HepG2 (cell line): ENCODE results near the gene NFKBIA. TPM values are rescaled to one million over a fixed set of nuclear protein-coding genes. Genes with fewer than 3 reads are reported as not detected.
A peak's percentile ranks its signal among the peaks of the same experiment; 100 is the strongest.

ENCODE experiments used
- ATAC-seq: fragments of 200-7000 bp; cut with Tn5 transposase; 3 replicates; pipeline ENCODE4 v1.9.1; 2020; ENCODE audit warnings: mild to moderate bottlenecking, moderate library complexity
- BruUV-seq: library from RNA; stranded (reverse); fragments of 400-500 nt; replicated peaks from 2 replicates; lab custom pipeline; 2021; lab: Mats Ljungman, UMichigan
- CTCF ChIA-PET: fragments of 300-600 bp; formaldehyde crosslinking; extraction: SDS; loops from one replicate; lab custom pipeline; 2021; ENCODE audit warnings: low total read pairs, inconsistent platforms, low intra/inter-chr PET ratio; lab: Yijun Ruan, JAX
- POLR2A ChIA-PET: fragments of 350-600 bp; sonication (Branson Sonifier 250); formaldehyde crosslinking; loops from one replicate; lab custom pipeline; 2020; ENCODE audit warnings: antibody characterized with exemption, inconsistent platforms; lab: Yijun Ruan, JAX
- DNase-seq: peaks from one replicate; pipeline ENCODE4 v3.0.0-alpha.2; 2015; ENCODE audit warnings: low spot score
- FAIRE-seq: peaks from 3 replicates; lab custom pipeline; 2011; peaks lifted over from hg19 to GRCh38; lab: Jason Lieb, UNC
- H2AFZ ChIP-seq: one replicate; pipeline ENCODE4 v1.6.1; 2011; ENCODE audit warnings: low read length, inconsistent platforms
- H3K27ac ChIP-seq: fragments of 300-600 bp; 3 replicates; pipeline ENCODE4 v1.8.0; 2011; ENCODE audit warnings: mixed run types, mild to moderate bottlenecking, mixed read lengths, low read length, inconsistent platforms; ENCODE audit not compliant: insufficient read depth; ENCODE audit errors: extremely low read length
- H3K27me3 ChIP-seq, 2 experiments: fragments of 200-600 bp in 1 of 2; 2 replicates in 1 of 2; 3 replicates in 1 of 2; pipeline versions ENCODE4 v1.6.0 to v1.8.0; 2011; ENCODE audit warnings: low read length in 2 of 2, mild to moderate bottlenecking in 2 of 2, moderate library complexity in 2 of 2, inconsistent platforms in 1 of 2; ENCODE audit not compliant: insufficient read depth in 2 of 2, control insufficient read depth in 1 of 2
- H3K36me3 ChIP-seq, 2 experiments: fragments of 200-600 bp in 1 of 2; replicated peaks in 1 of 2; 2 replicates in 1 of 2; 3 replicates in 1 of 2; pipeline versions ENCODE4 v1.5.1 to v1.8.0; 2011; ENCODE audit warnings: low read length in 2 of 2, inconsistent platforms in 1 of 2; ENCODE audit not compliant: insufficient read depth in 2 of 2, control insufficient read depth in 1 of 2
- H3K4me1 ChIP-seq: 2 replicates; pipeline ENCODE4 v1.5.1; 2012; ENCODE audit warnings: low read length, inconsistent platforms; ENCODE audit not compliant: insufficient read depth
- H3K4me2 ChIP-seq: 2 replicates; pipeline ENCODE4 v1.6.0; 2011; ENCODE audit warnings: low read depth, low read length, inconsistent platforms
- H3K4me3 ChIP-seq, 3 experiments: fragments of 200-600 bp in 1 of 3; sonication (generic), shearing (Covaris generic) in 1 of 3; replicated peaks in 1 of 3; 2 replicates each; pipeline ENCODE4 v1.5.1; 2011 to 2016; ENCODE audit warnings: low read length in 3 of 3, inconsistent platforms in 2 of 3, low read depth in 2 of 3, mild to moderate bottlenecking in 2 of 3, control low read depth in 1 of 3, mixed read lengths in 1 of 3; ENCODE audit not compliant: insufficient read depth in 1 of 3
- H3K79me2 ChIP-seq: one replicate; pipeline ENCODE4 v1.6.1; 2011; ENCODE audit warnings: low read length, inconsistent platforms; ENCODE audit not compliant: insufficient read depth
- H3K9ac ChIP-seq: 2 replicates; pipeline ENCODE4 v1.6.0; 2011; ENCODE audit warnings: mild to moderate bottlenecking, low read depth, low read length, inconsistent platforms; ENCODE audit not compliant: insufficient read depth
- H3K9me3 ChIP-seq: 2 replicates; pipeline ENCODE4 v1.5.1; 2012; ENCODE audit warnings: mild to moderate bottlenecking, low read length
- H4K20me1 ChIP-seq: 2 replicates; pipeline ENCODE4 v1.6.0; 2011; ENCODE audit warnings: inconsistent platforms, mild to moderate bottlenecking, low read length, moderate library complexity; ENCODE audit not compliant: insufficient read depth
- JDP2 ChIP-seq: sonication (generic); formaldehyde crosslinking; IDR thresholded peaks from 2 replicates; pipeline ENCODE4 v1.8.1; 2022; ENCODE audit warnings: missing genetic modification reagents, borderline replicate concordance
- SRSF4 ChIP-seq: fragments of 200-400 bp; formaldehyde crosslinking; IDR thresholded peaks from one replicate; pipeline ENCODE4 v1.6.1; 2018; ENCODE audit warnings: mild to moderate bottlenecking, low read depth, low read length, moderate library complexity; ENCODE audit not compliant: poor library complexity, severe bottlenecking
- ZNF337 ChIP-seq: sonication (generic); formaldehyde crosslinking; IDR thresholded peaks from 2 replicates; pipeline ENCODE4 v1.5.1; 2020; ENCODE audit warnings: missing genetic modification reagents, low read depth, mild to moderate bottlenecking, borderline replicate concordance
- ZNF737 ChIP-seq: sonication (generic); formaldehyde crosslinking; IDR thresholded peaks from 2 replicates; pipeline ENCODE4 v1.5.0; 2020; ENCODE audit warnings: missing genetic modification reagents, mild to moderate bottlenecking, borderline replicate concordance
- WGBS: methylation state at CpG from one replicate; pipeline ENCODE4 v1.1.6; 2017; ENCODE audit warnings: low lambda C conversion rate; 5-methylcytosine and 5-hydroxymethylcytosine counted together
- in situ Hi-C: cut with HindIII; loops from 2 replicates; pipeline ENCODE4 v1.10.0; 2017; ENCODE audit warnings: low pct_unique_long_range_greater_than_20kb; ENCODE audit not compliant: extremely low pct_ligation_motif_present
- intact Hi-C: fragments of 100-400 bp; cut with micrococcal nuclease; formaldehyde crosslinking; loops from one replicate; pipeline ENCODE4 v1.10.0; 2022; ENCODE audit not compliant: unreplicated experiment
- polyA plus RNA-seq, 8 experiments: library from polyadenylated mRNA; depleted of rRNA in 3 of 8; stranded (reverse) in 7 of 8; unstranded in 1 of 8; fragments of >200 nt; fragmentation: Illumina TruSeq in 4 of 8; extraction: Trizol in 4 of 8; gene quantifications; 2 replicates each; pipeline versions ENCODE4 v1.2.1 to v1.2.3, GENCODE V29; 2011 to 2016; ENCODE audit warnings: low read depth in 4 of 8, missing spikeins in 1 of 8, mixed read lengths in 1 of 8; ENCODE audit not compliant: insufficient read depth in 1 of 8
- total RNA-seq, 5 experiments: library from RNA; depleted of rRNA; stranded (reverse); fragments of >200 nt; fragmentation: Illumina TruSeq; extraction: Trizol; gene quantifications; 2 replicates each; pipeline ENCODE4 v1.2.3, GENCODE V29; 2016; ENCODE audit warnings: low read depth in 1 of 5
- TF ChIP-seq, protein P1 (sequence below): sonication (generic); formaldehyde crosslinking; IDR thresholded peaks from 2 replicates; pipeline ENCODE4 v1.4.0; 2020; ENCODE audit warnings: mild to moderate bottlenecking, missing genetic modification reagents
- TF ChIP-seq, protein P2 (sequence below): sonication (generic); formaldehyde crosslinking; IDR thresholded peaks from 2 replicates; pipeline ENCODE4 v1.5.1; 2020; ENCODE audit warnings: missing genetic modification reagents, mild to moderate bottlenecking, borderline replicate concordance
- TF ChIP-seq, protein P3 (sequence below): sonication (generic); formaldehyde crosslinking; IDR thresholded peaks from 2 replicates; pipeline ENCODE4 v1.5.0; 2020; ENCODE audit warnings: mild to moderate bottlenecking, missing genetic modification reagents, borderline replicate concordance

The NFKBIA gene
- total and polyA plus RNA-seq, 2 of the 13 experiments (the other 11 are each of a cell fraction or from before 2014, with no cell fraction given): 197 to 319 TPM

DNA sequence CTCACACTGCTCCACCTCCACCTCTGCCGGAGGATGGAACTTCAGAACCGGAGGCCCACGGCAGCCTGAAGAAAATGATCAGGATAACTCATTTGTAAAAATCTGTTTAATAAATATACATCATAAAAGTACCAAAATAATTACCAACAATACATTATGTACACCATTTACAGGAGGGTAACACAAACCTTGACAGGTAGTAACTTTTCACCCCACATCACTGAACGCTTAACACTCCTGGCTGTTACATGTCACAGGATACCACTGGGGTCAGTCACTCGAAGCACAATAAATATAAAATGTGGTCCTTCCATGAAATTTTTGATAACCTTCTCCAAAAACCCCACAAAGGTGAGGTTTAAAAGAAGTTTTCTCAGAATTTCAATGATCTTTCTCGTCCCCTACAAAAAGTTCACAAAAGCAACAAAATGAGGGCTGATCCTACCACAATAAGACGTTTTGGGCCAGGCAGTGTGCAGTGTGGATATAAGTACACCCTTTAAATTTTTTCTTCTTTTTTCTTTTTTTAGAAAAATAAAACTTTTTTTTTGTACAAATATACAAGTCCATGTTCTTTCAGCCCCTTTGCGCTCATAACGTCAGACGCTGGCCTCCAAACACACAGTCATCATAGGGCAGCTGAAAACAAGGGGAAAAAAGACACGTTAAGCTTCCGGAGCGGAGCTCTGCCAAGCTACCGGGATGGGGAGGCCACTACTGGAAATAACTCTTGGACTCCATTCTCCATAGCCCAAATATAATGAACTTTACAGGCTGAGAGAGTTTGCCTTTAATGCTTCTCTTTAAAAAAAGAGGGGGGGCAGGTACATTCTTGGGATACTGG, 2.9 kb downstream of the NFKBIA start (continued):
- 0 out of 2 replicates have a peak, but pooled peaks have one; percentile 44 for TF ChIP-seq ZNF337 (CRISPR knock-in tag)

DNA sequence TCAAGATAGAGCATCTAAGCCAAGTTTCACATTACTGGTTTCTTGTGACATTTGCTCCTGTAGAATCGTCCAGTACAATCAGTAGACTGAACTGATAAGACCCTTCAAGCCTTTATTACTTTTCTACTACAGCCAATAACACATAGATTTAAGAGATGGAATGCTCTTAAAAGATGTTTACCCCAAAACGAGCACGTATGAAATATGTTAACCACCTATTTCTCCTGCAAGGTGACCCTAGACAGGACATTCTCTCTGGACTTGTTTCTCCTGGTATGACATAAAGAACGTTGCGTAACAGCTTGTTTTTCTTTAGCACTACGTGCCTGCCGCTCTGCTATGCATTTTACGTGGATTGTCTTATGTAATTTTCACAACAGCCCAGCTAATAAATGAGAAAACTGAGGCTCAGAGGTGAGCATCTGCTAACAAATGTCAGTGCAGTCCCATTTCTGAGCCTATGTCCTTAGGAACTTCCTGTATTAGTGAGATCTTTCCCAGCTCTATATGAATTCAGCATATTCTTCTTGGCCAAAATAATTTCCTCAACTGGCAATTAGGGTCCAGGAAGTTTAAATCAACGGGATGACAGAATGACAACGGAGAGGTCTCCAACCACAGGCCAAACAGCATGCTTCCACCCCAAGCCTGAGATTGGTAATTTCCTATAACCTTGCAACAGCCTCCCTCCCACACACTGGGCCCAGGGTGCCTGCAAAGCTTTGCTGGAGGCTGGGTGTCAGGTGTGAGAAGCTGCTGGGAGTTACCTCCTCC, 3.7 kb downstream of the NFKBIA start:
- Histone ChIP-seq H3K27ac (peak overlapping the region; percentile 8), H3K9ac (peak overlapping the region; percentile 82; the same call in 1 of the 2 replicates), H3K79me2 (peaks cover 25% of the 10 kb centered on the region), H3K9me3 (no peaks in the 10 kb centered on the region), H2AFZ (no peak overlapping the region), H3K27me3 (no peaks in the 10 kb centered on the region; a peak in 2 of 5 replicates), H3K4me2 (peak overlapping the region; percentile 99), H4K20me1 (peaks cover 27% of the 10 kb centered on the region), H3K4me3 (peak overlapping the region in 2 of 3 experiments; percentile 8 to 69; a peak in 3 of 6 replicates), H3K36me3 (peaks cover 20 to 31% of the 10 kb centered on the region in 2 experiments), H3K4me1 (peaks cover 77% of the 10 kb centered on the region)
- ATAC-seq (no peak), DNase-seq (peak; percentile 73), FAIRE-seq (no peak)
- in situ Hi-C loops (no loop called here), intact Hi-C loops (loop anchor here (5.0 kb wide), 1 partner anchor 34 kb away; no protein-coding TSS in a partner anchor)
- CTCF ChIA-PET: no interaction called here
- POLR2A ChIA-PET: interaction anchor here (0.8 to 11.4 kb wide), 11 partner anchors 12 to 279 kb away, joined by 3 to 473 read pairs (median 46); partner anchors contain the start of genes PPP2R3C, PRORP and PSMA6
- BruUV-seq: no TSS peak
- WGBS: 47% methylated on average over 10 of the region's 10 CpGs
- TF ChIP-seq, protein P1, sequence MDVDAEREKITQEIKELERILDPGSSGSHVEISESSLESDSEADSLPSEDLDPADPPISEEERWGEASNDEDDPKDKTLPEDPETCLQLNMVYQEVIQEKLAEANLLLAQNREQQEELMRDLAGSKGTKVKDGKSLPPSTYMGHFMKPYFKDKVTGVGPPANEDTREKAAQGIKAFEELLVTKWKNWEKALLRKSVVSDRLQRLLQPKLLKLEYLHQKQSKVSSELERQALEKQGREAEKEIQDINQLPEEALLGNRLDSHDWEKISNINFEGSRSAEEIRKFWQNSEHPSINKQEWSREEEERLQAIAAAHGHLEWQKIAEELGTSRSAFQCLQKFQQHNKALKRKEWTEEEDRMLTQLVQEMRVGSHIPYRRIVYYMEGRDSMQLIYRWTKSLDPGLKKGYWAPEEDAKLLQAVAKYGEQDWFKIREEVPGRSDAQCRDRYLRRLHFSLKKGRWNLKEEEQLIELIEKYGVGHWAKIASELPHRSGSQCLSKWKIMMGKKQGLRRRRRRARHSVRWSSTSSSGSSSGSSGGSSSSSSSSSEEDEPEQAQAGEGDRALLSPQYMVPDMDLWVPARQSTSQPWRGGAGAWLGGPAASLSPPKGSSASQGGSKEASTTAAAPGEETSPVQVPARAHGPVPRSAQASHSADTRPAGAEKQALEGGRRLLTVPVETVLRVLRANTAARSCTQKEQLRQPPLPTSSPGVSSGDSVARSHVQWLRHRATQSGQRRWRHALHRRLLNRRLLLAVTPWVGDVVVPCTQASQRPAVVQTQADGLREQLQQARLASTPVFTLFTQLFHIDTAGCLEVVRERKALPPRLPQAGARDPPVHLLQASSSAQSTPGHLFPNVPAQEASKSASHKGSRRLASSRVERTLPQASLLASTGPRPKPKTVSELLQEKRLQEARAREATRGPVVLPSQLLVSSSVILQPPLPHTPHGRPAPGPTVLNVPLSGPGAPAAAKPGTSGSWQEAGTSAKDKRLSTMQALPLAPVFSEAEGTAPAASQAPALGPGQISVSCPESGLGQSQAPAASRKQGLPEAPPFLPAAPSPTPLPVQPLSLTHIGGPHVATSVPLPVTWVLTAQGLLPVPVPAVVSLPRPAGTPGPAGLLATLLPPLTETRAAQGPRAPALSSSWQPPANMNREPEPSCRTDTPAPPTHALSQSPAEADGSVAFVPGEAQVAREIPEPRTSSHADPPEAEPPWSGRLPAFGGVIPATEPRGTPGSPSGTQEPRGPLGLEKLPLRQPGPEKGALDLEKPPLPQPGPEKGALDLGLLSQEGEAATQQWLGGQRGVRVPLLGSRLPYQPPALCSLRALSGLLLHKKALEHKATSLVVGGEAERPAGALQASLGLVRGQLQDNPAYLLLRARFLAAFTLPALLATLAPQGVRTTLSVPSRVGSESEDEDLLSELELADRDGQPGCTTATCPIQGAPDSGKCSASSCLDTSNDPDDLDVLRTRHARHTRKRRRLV (CRISPR knock-in tag): peak; percentile 76
- TF ChIP-seq JDP2 (CRISPR knock-in tag) (no peak), SRSF4 (no peak), ZNF737 (no peak)
- TF ChIP-seq, protein P2, sequence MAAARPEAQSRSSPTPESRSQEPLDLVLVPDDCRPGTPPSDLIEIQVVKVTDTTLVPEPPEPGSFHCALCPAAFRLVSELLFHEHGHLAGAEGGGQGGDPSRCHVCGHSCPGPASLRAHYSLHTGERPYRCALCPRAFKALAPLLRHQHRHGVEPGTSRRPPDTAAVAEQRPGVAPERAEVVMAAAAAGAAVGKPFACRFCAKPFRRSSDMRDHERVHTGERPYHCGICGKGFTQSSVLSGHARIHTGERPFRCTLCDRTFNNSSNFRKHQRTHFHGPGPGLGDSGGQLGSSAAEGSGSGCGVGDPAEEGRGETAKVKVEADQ (CRISPR knock-in tag): 0 out of 2 replicates have a peak, but pooled peaks have one; percentile 39
- TF ChIP-seq, protein P3, sequence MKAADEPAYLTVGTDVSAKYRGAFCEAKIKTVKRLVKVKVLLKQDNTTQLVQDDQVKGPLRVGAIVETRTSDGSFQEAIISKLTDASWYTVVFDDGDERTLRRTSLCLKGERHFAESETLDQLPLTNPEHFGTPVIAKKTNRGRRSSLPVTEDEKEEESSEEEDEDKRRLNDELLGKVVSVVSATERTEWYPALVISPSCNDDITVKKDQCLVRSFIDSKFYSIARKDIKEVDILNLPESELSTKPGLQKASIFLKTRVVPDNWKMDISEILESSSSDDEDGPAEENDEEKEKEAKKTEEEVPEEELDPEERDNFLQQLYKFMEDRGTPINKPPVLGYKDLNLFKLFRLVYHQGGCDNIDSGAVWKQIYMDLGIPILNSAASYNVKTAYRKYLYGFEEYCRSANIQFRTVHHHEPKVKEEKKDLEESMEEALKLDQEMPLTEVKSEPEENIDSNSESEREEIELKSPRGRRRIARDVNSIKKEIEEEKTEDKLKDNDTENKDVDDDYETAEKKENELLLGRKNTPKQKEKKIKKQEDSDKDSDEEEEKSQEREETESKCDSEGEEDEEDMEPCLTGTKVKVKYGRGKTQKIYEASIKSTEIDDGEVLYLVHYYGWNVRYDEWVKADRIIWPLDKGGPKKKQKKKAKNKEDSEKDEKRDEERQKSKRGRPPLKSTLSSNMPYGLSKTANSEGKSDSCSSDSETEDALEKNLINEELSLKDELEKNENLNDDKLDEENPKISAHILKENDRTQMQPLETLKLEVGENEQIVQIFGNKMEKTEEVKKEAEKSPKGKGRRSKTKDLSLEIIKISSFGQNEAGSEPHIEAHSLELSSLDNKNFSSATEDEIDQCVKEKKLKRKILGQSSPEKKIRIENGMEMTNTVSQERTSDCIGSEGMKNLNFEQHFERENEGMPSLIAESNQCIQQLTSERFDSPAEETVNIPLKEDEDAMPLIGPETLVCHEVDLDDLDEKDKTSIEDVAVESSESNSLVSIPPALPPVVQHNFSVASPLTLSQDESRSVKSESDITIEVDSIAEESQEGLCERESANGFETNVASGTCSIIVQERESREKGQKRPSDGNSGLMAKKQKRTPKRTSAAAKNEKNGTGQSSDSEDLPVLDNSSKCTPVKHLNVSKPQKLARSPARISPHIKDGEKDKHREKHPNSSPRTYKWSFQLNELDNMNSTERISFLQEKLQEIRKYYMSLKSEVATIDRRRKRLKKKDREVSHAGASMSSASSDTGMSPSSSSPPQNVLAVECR (CRISPR knock-in tag): peak; percentile 74; the same call in 1 of the 2 replicates
